HG03159 (cell line): ENCODE results near the gene APPL2.
"Not testable (repeated sequence)": the region's sequence is repeated elsewhere in the genome, so short reads cannot be mapped to it uniquely, and the experiment has no call there.

Source experiments
- ATAC-seq: cut with Tn5 transposase; IDR thresholded peaks from one replicate; pipeline ENCODE4 v1.9.1; 2021; ENCODE audit warnings: mild to moderate bottlenecking, moderate library complexity; ENCODE audit not compliant: unreplicated experiment

Gene APPL2

DNA sequence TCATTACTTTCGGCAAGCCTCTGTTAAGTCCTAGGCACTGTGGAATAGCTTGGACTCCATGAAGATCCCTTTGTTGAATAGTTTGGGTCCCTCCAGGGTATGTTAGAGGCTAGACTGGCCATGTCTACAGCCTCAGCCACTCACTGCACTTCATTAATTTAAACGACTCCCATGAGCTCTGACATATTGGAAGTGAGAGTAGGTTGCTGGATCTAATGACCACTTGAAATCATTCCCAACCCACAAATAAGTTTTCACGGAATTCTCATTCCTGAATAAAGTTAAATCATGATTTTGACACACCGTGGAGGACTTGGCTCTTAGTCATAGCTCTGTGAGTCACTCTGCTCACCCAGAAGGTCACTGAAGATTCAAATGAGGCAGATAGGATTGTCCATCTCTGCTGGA lies 21.4 kb upstream of the APPL2 start:
- no peak for ATAC-seq

DNA sequence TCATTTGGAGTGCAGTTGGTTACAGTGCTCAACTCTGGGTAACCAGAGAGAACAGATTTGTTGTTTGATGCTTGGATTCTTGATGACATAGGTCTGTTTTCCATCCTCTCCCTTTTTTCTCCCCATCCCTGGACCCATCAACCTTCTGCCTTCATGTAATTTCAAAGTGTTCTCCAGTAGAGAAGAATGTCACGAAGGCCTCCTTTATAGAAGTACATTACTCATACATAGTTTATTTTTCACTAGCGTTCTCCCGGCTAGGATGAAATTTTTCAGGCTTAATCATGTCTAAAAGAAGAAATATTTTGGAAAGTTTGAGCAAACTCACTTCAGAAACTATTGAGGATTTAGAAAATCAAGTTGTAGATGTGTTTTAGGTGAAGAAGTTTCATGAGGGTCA lies 20.9 kb upstream of the APPL2 start:
- ATAC-seq, result no peak

DNA sequence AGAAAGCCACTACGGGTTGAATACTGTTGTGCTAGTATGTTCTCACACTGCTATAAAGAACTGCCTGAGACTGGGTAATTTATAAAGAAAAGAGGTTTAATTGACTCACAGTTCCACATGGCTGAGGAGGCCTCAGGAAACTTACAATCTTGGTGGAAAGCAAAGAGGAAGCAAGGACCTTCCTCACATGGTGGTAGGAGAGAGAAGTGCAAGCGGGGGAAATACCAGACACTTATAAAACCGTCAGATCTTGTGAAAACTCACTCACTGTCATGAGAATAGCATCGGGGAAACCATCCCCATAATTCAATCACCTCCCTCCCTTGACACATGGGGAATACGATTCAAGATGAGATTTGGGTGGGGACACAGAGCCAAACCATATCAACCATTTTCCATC lies 20.5 kb upstream of the APPL2 start:
- ATAC-seq, result not testable (repeated sequence)

DNA sequence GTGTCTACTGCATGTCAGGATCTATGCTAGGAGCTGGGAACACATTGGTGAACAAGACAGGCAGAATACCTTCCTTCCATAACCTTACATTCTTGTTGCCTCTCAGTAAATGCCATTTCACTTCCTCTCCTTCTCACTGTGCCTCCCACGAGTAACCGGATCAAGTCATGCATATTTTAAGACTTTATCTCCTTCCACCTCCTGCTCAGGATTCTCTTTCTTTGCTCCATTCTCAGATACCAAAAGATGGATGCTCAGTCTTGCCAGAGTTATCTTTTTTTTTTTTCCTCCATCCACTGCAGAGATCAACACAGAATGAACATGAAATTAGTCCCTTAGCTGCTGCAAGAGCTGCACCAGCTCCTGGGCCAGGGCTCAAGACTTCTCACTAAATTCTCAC lies 20.0 kb upstream of the APPL2 start:
- ATAC-seq, result no peak

DNA sequence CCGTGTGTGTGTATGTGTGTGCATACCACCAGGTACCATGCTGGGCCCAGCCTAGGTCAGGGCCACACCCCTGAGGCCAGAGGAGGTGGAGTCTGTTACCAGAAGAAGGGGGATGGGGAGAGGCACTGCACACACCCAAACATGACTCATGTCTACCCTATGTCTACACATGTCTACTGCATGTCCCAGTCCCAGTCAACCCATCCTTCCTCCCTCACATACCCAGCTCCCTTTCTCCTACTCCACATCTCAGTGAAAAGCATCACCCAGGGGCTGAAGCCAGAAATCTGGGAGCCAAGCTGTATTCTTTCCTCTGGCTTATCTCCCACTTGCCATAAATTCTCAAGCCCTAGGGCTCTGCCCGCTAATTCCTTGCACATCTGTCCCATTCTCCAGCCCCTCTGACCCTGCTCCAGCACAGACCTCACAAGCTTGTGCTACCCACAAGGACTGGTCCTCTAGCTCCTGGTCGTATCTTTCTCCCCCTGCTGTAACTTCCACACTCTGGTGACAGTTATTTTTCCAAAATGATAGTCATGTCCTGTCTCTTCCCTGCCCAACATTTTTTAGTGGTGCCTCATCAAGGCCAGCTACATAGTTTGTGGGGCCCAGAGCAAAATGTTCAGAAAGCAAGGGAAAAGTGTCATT lies 18.0 kb upstream of the APPL2 start:
- ATAC-seq, result no peak

DNA sequence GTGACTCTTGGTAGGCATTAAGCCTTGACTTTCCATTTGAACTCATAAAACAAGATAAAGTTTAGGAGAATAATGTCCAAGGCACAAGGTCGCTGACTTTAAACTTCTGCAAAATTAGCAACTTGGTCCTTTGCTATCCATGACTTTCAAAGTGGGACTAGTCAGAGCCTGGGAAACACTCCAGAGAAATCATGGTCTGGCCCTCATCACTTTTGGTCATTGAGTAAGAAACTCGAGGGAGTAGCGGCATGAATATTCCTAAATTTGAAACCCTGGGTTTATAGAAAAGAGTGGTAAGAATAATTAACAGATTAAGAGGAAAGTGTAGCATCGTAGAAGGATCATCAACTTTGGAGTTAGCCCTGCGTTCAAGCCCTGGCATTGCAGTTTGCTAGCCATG lies 16.9 kb upstream of the APPL2 start:
- ATAC-seq, result no peak

DNA sequence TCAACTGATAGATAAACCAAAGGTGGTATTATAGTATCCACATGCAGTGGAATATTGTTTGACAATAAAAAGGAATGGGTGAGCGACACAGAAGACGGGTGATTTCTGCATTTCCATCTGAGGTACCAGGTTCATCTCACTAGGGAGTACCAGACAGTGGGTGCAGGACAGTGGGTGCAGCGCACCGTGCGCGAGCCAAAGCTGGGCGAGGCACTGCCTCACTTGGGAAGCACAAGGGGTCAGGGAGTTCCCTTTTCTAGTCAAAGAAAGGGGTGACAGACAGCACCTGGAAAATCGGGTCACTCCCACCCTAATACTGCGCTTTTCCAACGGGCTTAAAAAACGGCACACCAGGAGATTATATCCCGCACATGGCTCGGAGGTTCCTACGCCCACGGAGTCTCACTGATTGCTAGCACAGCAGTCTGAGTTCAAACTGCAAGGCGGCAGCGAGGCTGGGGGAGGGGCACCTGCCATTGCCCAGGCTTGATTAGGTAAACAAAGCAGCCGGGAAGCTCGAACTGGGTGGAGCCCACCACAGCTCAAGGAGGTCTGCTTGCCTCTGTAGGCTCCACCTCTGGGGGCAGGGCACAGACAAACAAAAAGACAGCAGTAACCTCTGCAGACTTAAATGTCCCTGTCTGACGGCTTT lies 9.9 kb upstream of the APPL2 start:
- ATAC-seq, result not testable (repeated sequence)

DNA sequence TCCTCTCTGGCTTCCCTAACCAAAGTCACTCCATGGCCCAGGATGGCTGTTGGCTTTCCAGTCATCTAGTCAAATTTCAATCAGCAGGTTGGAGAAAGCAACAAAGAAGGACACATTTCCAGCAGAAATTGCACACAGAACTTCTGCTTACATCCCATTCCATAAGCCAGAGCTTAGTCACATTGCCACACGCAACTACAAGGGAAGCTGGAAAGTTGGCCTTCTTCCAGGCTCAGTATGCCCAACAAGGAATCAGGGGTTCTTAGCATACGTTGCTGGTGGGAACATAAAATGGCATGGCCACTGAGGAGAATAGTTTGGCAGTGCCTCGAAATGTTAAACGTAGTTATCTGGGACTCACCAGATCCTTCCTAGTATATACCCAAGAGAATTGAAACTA lies 9.3 kb upstream of the APPL2 start:
- ATAC-seq, result no peak

DNA sequence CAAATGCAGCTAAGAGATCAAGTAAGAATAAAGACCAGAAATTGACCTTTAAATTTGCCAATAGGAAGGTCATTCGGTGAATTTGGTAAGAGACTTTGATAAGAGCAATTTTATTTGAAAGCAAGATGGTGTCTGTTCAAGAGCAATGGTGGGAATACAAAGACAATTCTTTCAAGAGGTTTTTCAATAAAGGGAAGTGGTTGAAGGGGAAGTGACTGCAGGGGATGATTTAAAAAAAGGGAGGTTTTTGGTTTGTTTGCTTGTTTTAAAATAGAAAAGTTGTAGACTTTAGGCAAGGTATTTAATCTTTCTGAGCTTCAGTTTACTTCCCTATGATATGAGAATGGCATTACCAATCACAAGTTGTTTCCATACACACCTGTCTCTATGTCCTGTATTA lies 4.3 kb upstream of the APPL2 start:
- ATAC-seq, result no peak

DNA sequence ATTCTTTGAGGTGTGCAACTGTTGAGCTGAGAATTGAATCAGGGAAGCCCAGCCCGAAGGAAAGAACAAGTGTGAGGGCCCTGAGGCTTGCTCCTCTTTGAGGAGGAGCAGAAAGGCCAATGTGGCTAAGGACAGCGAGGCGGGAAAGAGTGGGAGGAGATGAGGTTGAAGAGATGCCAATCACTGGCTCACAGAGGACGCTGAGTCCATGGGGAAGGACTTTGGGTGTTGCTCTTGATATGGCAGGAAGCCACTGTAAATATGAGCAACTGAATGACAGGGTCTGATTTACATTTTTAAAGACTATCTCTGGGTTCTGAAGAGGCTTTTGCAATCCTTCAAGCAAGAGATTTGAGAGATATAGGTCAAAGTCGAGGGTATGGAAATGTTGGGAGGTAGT lies 3.3 kb upstream of the APPL2 start:
- no peak for ATAC-seq

DNA sequence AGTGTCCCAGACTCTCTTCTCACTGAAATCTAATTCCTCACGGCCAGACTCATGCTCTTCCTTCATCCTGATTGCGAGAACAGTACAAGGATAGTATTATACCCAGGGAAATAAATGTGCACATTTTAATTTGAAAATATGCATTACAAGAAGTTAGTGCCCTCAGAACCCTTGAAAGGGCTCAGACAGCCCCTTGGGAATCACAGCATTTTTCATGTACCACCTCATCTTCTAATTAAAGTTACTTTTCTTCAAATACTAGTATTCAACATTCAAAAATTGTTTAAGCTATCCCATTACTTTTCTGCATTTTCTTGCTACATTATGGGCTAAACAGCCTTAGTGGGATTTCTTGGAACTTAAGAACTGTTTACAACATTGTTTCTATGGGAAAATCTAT lies 1.7 kb upstream of the APPL2 start:
- ATAC-seq, result no peak

DNA sequence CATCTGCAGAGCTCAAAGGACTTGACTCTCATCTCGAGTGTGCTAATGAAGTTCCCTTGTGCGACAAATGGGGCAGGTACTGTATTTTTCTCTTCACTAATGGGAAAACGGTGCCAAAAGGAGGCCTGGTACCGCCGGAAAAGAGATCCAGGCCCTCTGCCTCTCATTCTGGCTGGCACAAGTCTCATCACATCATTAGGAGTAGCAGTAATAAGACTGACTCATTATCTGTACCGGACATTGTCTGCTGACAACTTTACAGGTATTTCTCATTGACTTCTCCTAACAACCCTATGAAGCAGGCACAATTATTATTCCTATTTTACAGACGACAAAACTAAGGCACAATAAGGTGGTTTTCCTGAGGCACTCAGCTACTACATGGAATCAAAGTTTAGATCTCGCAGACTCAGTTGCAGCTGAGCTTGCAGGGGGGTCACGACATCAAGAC lies 668 bp downstream of the APPL2 start:
- peak; percentile 18 for ATAC-seq

DNA sequence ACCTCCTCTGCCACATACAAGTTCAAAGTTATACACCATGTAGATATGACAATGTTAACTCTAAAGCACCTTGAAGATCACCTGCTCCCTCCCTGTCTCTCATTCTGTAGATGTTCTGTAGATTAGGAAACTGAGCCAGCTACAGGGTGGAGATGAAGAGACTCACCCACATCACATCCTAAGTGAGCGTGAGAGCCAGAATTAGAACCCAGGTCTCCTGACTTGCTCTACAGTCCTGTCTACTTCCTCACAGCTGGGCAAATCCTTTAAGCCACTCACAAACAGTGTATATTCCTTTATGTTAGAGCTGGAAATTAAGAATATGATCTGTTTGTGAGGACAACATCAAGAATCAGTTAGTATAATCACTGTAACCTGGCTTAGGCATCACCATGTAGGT lies 1.8 kb downstream of the APPL2 start:
- no peak for ATAC-seq

DNA sequence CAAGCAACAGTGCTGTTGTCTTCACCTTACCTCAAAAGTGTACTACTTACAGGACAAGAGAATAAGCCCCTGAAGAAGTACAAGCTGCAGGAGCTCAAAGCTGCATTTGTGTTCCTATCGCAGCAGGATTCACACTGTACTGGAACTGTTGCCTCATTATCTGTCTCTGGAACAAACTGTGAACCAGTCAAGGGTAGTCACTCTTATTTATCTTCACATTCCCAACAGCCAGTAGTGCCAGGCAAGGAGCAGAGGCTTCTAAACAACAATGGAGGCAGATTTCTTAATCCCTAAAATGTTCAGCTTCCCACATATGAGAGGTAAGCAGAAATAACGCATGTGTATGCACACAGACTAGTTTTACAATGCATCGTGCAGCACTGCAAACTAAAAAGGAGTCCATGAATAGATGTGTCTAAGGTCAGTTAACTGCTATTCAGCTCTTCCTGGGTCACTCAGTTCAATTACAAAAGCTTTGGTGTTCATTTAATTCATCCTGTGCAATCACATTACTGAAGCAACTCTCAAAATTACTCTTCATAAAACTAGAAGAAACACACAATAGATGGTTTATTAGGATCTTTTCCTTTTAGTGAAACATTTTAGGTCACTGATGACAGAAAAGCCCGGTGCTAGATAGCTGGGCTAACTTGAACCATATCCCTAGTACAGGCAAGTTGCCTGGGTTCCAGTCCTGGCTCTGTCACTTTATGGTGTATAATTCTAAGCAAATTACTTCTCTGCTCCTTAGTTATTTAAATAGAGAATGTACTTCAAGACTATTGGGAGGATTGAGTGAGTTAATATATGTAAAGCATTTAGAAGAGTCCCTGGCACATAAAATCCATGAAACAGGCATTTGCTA lies 2.7 kb downstream of the APPL2 start:
- ATAC-seq, result no peak

DNA sequence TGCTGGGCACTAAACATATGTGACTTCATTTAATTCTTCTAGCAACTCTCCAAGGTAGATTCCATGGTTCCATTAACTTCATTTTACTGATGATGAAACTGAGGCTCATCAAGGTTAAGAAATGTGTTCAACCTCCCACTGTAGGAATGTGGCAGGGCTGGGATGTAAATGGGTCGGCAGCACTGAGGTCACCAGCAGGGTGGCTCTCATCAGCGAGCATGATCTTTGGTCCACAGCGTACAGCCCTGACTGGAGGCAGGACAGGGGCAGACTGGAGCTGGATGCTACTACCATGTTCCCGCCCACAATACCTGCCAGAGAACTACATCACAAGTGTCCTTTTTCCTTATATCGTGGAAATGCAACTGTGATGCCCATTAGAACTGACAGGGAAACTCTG lies 4.6 kb downstream of the APPL2 start:
- ATAC-seq, result no peak

DNA sequence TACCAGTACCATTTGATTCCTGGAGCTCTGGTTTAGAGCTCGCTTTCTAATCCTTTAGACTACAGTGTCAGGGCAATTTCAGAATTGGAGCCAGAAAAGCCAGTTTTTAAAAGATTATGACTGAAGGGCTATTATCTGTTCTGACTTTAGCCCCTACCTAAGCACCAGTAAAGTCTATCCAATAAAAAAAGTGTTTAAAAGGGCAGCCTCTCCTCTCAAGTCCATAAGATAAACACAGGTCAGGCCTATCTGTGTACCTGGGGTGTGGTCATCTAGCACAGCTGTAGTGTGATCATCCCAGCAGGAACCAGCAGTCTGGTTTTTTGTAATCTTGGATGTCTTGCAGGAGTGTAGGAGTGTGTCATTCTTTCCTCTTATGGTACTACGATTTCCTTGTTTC lies 6.6 kb downstream of the APPL2 start:
- no peak for ATAC-seq

DNA sequence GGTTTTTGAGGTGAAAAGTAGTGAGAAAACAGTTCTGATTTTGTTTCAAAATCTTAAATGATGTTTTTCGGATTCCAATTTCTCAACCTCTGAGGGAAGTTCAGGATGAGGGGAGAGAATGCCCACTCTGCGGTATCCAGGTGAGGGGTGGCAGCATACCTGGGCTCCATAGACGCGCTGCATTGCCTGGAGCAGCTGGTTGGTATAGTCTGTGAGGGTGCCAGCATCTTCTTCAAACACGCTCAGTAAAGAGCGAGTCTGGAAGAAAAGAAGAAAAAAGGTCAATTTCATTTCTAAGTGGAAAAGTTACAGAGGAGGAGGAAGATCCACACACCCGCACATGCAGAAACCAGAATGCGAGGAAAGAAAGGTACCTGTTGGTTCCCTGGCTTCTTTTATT lies 7.0 kb downstream of the APPL2 start:
- ATAC-seq, result no peak

DNA sequence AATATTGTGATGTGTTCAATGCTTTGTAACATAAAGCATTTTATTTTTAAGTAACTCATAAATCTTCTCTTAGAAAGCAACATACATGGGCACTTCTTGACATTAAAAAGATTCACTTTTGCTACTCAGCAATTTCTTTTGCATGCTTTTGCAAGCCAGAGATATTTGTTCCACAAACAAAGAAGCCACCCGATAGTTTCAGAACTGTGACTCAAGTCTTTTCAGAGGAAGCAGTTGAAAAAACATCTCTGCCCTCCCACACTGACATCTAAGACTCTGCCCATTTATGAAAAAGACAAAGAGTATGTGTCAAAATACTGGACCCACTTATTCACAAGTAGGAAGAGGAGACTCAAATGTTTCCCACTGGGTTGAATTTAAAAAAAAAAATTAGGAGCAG lies 7.5 kb downstream of the APPL2 start:
- no peak for ATAC-seq

DNA sequence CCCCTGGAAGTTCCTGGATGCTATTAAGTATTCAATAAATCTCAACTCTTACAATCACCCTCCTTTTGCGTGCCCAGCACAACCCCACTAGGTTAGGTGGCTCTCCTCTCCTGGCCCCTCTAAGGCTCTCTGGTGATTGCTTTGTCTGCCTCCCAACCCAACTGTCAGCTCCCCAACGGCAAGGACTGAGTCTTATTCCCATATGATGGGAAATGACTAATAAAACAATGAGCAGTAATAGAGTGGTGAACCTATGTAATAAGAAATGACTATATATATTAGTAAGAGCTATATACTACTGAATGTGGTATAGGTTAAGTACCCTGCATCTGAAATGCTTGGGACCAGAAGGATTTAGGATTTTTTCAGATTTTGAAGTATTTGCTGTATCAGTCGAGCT lies 8.1 kb downstream of the APPL2 start:
- ATAC-seq, result no peak

DNA sequence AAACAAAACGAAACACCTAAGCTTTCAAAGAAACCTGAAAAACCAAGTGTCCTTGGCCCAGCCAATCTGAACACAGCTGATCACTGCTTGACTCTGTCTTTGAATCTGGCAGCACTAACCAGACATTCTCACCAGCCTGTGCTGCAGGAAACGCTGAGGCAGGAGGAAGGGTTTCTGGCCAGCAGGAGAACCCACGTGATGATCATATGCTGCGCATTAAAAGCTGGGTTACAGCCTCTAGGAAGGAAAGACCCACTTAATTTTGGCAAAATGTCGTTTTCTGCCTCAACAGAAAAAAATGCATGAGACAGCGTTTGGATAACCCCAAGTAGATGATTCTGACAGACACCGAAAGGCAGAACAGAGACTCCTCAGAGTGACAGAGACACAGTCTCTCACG lies 9.8 kb downstream of the APPL2 start:
- ATAC-seq, result peak; percentile 68

DNA sequence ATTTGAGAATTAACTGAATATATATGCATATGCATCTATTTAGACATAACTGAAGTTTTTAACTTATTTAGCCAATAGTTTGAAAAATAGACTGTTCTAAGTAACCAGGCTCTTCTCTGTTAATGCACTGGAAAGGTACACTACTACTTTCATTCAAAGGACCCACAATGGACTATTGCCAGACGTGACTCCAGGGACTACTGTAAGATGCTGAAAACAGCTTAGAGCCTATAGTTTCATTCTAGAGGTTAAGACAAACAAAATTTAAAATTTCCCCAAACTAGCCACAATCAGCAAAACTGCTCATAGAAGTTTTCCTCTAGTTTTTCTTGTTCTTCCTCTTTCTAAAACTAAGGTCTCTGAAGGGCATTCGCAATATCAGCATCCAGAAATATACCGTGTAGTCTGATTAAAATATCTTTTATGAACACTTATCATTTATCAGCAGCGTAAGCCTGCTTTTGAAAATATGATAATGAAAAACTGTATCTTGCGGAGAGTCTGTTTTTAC lies 10.4 kb downstream of the APPL2 start:
- ATAC-seq, result no peak

DNA sequence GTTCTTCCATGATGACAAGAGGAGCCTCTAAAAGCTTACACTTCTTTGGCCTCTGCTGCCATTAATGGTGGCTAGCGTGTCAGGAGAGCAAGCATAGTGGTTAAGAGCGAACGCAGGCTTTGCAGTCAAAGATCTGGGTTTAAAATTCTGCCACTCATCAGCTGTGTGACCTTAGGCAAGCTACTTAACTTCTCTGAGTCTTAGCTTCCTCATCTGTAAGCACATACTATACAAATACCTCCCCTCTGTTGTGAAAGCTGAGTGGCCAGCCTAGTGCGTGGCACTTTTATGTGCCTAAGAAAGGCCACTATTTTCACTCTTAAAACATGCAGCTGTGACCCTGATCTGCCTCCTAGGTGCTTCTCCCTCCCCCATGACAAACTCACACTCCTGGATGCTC lies 11.6 kb downstream of the APPL2 start:
- no peak for ATAC-seq
